GM19372 (cell line): ENCODE measurements around the gene RACK1.
"Not testable (repeated sequence)": the region's sequence is repeated elsewhere in the genome, so short reads cannot be mapped to it uniquely, and the experiment has no call there.

ENCODE experiments used
- ATAC-seq: cut with Tn5 transposase; IDR thresholded peaks from one replicate; pipeline ENCODE4 v1.9.1; 2021; ENCODE audit warnings: mild to moderate bottlenecking, low read depth, moderate library complexity; ENCODE audit not compliant: unreplicated experiment

RACK1 gene

GRCh38 chr5:181217111-181217802, 26.4 kb downstream of the RACK1 start:
- peak; percentile 21 for ATAC-seq

DNA sequence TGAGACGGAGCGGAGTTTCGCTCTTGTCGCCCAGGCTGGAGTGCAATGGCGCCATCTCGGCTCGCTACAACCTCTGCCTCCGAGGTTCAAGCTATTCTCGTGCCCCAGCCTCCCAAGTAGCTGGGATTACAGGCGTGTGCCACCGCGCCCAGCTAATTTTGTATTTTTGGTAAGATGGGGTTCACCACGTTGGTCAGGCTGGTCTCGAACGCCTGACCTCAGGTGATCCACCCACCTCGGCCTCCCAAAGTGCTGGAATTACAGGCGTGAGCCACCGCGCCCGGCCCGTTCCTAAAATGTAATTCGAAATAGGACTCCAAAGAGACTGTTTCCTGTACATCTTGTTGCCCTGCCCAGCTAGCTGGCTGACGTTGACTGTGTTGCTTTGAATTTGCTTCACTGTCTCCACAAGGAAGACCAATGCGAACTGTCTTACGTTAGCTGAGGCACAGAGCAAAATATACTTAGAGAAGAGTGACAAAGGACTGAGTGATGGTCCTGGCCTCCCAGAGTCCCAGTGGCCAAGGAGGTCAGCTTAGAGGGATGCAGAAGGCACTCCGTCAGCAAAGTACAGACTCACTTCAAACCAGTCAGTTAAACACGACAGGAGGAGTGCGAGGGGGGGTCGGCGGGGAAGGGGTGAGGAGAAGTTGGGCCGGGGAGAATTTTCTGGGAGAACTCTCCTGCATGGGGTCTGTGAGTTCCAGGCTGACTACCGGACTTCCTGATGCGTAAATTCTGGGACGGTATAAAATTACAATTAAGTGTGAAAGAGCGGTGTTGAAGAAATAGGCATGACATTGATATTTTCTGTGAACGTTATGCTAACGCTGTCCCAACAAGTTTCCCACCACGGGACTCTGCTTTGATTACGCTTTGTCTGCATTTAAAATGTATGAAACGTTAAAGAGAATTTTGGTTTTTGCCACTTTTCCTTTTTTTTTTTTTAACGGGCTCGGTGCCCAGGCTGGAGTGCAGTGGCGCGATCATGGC, 27.4 kb downstream of the RACK1 start:
- no peak for ATAC-seq

DNA sequence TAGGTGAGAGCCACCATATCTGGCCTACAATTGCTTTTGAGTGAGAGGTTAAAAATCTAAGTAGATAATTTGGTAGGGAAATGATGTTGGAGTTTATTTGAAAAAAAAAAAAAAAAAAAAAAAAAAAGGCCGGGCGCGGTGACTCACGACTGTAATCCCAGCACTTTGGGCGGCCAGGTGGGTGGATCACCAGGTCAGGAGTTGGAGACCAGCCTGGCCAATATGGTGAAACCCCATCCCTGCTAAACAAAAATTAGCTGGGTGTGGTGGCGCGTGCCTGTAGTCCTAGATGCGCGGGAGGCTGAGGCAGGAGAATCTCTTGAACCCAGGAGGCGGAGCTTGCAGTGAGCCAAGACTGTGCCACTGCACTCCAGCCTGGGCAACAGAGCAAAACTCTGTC, 29.5 kb downstream of the RACK1 start:
- not testable (repeated sequence) for ATAC-seq

GRCh38 chr5:181212934-181213333, 30.8 kb downstream of the RACK1 start:
- no peak for ATAC-seq

DNA sequence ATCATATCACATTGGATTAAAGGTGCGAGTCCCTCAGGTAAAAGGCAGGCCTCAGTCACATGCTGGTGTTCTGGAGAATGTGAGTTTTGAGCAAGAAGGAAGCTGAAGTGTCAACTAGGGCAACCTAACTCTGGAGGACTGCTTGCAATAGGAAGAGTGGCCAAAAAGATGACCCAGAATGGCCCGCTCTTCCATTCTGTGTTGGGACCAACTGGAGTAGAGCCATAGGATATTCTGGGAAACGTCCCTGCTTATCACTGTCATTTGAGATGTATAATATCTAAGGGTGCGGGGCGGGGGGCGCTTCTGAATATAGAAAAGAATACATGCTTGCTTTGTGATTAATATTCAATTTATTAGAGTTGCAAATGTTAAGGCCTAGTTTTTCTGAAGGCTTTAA, 31.6 kb downstream of the RACK1 start:
- ATAC-seq = no peak

GRCh38 chr5:181211208-181211607, 32.5 kb downstream of the RACK1 start:
- ATAC-seq = no peak

- ATAC-seq = not testable (repeated sequence)
Observed at GRCh38 chr5:181210698-181211097, 33.0 kb downstream of the RACK1 start.

DNA sequence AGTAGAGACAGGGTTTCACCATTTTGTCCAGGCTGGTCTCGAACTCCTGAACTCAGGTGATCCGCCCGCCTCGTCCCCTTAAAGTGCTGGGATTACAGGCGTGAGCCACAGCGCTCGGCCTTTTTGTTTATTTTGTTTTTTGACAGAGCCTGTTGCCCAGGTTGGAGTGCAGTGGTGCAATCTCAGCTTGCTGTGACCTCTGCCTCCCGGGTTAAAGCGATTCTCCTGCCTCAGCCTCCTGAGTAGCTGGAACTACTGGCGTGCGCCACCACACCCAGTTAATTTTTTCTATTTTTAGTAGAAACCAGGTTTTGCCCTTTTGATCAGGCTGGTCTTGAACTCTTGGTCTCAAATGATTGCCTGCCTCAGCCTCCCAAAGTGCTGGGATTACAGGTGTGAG, 33.6 kb downstream of the RACK1 start:
- ATAC-seq = not testable (repeated sequence)

DNA sequence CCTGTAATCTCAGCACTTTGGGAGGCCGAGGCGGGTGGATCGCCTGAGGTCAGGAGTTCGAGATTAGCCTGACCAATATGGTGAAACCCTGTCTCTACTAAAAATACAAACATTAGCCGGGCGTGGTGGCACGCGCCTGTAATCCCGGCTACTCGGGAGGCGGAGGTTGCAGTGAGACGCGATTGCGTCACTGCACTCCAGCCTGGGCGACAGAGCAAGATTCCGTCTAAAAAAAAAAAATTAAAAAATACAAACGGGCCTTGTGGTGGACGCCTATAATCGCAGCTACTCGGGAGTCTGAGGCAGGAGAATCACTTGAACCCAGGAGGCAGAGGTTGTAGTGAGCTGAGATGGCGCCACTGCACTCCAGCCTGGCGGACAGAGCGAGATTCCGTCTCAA, 34.7 kb downstream of the RACK1 start:
- ATAC-seq = not testable (repeated sequence)

DNA sequence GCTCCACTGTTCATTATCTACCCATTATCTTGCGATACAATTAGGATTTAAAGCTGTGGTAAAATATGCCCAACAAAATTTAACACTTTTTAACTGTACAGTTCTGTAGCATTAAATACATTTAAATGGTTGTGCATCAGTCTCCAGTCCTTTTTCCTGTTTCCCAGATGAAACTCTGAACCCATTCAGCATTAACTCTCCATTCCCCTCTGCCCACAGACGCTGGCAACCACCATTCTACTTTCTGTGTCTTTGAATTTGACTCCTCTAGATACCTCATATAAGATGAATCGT, 35.8 kb downstream of the RACK1 start:
- ATAC-seq = no peak

GRCh38 chr5:181207214-181207959, 36.3 kb downstream of the RACK1 start:
- no peak for ATAC-seq

GRCh38 chr5:181205761-181206649, 37.7 kb downstream of the RACK1 start:
- ATAC-seq = no peak

DNA sequence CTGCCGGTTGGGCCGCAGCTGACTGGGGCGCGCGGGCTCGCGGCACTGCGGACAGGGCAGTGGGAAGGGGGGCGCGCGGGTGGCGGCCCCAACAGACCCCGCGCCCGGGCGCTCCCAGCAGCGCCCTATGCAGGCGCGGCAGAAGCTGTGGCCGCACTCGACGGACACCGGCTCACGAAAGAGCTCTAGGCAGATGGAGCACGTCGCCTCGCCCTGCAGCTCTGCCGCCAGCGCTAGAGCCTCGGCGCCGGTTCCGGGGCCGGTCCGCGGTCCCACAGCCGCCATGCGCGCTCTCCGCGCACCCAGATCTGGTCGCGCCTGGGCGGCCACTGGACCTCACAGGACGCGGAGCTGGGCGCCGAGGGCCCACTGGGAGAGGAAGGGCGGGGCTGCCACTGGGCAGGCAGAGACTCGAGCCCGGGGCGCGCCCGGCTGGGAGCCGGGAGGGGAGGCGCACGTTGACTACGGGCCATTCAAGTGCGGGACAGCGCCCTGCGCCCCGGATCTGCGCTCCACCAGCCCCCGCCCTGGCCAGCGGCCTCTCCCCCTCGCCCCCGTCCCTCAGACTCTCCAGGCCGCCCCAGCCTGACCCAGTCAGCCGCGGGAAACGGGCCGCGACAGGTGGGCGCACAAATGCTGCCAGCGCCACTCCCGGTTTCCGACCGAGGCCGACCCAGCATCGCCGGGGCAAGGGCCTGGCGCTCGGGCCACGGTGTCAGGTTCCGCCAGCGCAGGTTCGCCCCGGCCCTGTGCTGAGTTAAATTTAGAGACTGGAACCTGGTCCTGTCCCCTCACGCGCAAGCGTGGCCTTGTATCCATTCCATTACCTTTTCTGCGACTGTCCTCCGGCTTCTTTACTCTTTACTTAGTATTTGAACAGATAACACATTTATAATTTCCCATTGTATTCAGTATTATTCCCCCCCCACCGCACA, 38.6 kb downstream of the RACK1 start, which contains the start of gene TRIM7:
TSS of gene TRIM7 (minus strand) at position 371 of the 935 bp plus-strand sequence. CDS start at position 285, 86 bp downstream.
- ATAC-seq = no peak

- no peak for ATAC-seq
Observed at GRCh38 chr5:181204113-181204825, 39.4 kb downstream of the RACK1 start.

- no peak for ATAC-seq
Observed at GRCh38 chr5:181203777-181204112, 40.0 kb downstream of the RACK1 start.

GRCh38 chr5:181203093-181203711, 40.5 kb downstream of the RACK1 start:
- no peak for ATAC-seq

GRCh38 chr5:181200816-181201215, 42.9 kb downstream of the RACK1 start:
- ATAC-seq = no peak
